ENCODE data around the gene SVOP. TPM values are rescaled to one million over a fixed set of nuclear protein-coding genes. Genes with fewer than 3 reads are reported as not detected.

SVOP gene
- total and polyA plus RNA-seq, 2 experiments from 2014 or later: not detected

GRCh38 chr12:109016978-109017377 lies 3.9 kb downstream of the SVOP start:
- Histone ChIP-seq H3K4me1 (ENCODE audit: insufficient read depth) (no peaks in the 10 kb centered on the region), H3K36me3 (ENCODE audit: low read depth) (no peaks in the 10 kb centered on the region), H3K9ac (no peak overlapping the region), H3F3A (ENCODE audit: insufficient read depth) (no peaks in the 10 kb centered on the region), H3K27ac (no peak overlapping the region), H4K20me1 (ENCODE audit: insufficient read depth) (no peaks in the 10 kb centered on the region), H3K4me3 (no peak overlapping the region), H3K79me2 (ENCODE audit: insufficient read depth) (no peaks in the 10 kb centered on the region), H3K9me3 (ENCODE audit: low read depth) (no peaks in the 10 kb centered on the region), H3K27me3 (replicated peaks; ENCODE audit: insufficient read depth) (no peaks in the 10 kb centered on the region), H3K9me2 (ENCODE audit: insufficient read depth) (no peaks in the 10 kb centered on the region), H3K4me2 (ENCODE audit: unreplicated experiment) (no peak overlapping the region), H2AFZ (no peak overlapping the region)
- WGBS, 2 experiments (ENCODE audit: low coverage in 1 of 2, low lambda C conversion rate in 2 of 2, missing lambda C conversion rate in 2 of 2): 54 to 61% methylated on average over 6 of the region's 6 CpGs
- in situ Hi-C loops (cut with MboI): no loop called here
- DNase-seq: no peak
- TF ChIP-seq EZH2phosphoT487 (IDR thresholded peaks at IDR 0.05; ENCODE audit: insufficient read depth, low read depth) (no peak), EZH2 (IDR thresholded peaks at IDR 0.05; ENCODE audit: insufficient read depth, poor library complexity, severe bottlenecking) (no peak)

DNA sequence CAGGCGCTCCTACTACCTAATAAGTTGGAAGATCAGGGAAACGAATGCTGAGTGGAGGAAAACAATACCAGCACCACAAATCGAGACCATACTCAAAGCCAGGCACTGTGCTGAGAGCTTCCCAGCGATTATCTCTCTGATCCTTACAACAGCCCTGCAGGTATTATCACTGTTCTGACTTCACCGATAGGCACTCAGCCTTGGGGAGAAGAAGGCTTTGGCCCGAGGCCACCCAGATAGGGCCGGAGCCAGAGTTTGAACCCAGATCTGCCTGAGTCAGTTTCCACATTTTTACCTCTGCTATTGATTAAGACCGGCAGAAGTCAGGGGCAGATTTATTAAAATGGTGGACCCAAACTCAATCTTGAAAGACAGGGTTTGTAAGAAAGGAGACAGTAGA lies 4.9 kb downstream of the SVOP start:
- Histone ChIP-seq H3K4me2 (ENCODE audit: unreplicated experiment) (no peak overlapping the region), H3K4me1 (ENCODE audit: insufficient read depth) (no peaks in the 10 kb centered on the region), H3F3A (ENCODE audit: insufficient read depth) (no peaks in the 10 kb centered on the region), H4K20me1 (ENCODE audit: insufficient read depth) (no peaks in the 10 kb centered on the region), H3K36me3 (ENCODE audit: low read depth) (no peaks in the 10 kb centered on the region), H3K27ac (no peak overlapping the region), H3K4me3 (no peak overlapping the region), H2AFZ (no peak overlapping the region), H3K27me3 (replicated peaks; ENCODE audit: insufficient read depth) (no peaks in the 10 kb centered on the region), H3K9ac (no peak overlapping the region), H3K9me3 (ENCODE audit: low read depth) (no peaks in the 10 kb centered on the region), H3K79me2 (ENCODE audit: insufficient read depth) (no peaks in the 10 kb centered on the region), H3K9me2 (ENCODE audit: insufficient read depth) (no peaks in the 10 kb centered on the region)
- 29 to 36% methylated on average over 8 of the region's 8 CpGs for WGBS, 2 experiments (ENCODE audit: low coverage in 1 of 2, low lambda C conversion rate in 2 of 2, missing lambda C conversion rate in 2 of 2)
- no peak for DNase-seq
- in situ Hi-C loops (cut with MboI): no loop called here
- TF ChIP-seq EZH2phosphoT487 (IDR thresholded peaks at IDR 0.05; ENCODE audit: insufficient read depth, low read depth) (no peak), EZH2 (IDR thresholded peaks at IDR 0.05; ENCODE audit: insufficient read depth, poor library complexity, severe bottlenecking) (no peak)

DNA sequence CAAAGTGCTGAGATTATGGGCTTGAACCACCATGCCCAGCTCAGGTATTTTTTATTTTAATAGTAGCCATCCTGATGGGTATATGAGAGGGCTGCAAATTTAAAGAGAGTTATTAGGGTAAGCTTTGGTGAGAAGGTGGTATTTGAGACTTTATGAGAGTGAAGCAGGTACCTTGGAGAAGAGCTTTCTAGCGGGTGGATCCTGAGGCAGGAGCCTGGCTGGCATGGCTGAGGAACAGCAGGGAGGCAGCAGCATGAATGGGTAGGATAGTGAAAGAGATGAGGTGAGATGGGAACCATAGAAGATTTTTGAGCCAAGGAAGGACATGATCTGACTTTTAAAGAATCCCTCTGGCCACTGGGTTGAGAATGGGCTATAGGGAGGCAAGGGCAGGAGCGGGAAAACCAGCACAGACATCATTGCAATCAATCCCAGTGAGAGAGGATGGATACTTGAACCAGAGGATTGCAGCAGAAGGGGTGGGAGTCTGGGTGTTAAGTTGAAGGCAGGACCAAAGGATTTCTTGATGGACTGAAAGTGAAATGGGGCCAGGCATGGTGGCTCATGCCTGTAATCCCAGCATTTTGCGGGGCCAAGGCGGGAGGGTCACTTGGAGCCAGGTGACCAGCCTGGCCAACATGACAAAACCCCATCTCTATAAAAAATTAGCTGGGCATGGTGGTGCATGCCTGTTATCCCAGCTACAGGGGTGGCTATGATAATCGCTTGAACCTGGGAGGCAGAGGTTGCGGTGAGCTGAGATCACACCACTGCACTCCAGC lies 5.7 kb downstream of the SVOP start:
- Histone ChIP-seq H3K9me3 (ENCODE audit: low read depth) (no peaks in the 10 kb centered on the region), H3K4me3 (no peak overlapping the region), H3K79me2 (ENCODE audit: insufficient read depth) (no peaks in the 10 kb centered on the region), H3K27me3 (replicated peaks; ENCODE audit: insufficient read depth) (no peaks in the 10 kb centered on the region), H3K4me2 (ENCODE audit: unreplicated experiment) (no peak overlapping the region), H4K20me1 (ENCODE audit: insufficient read depth) (no peaks in the 10 kb centered on the region), H3K9me2 (ENCODE audit: insufficient read depth) (no peaks in the 10 kb centered on the region), H3K9ac (no peak overlapping the region), H3K4me1 (ENCODE audit: insufficient read depth) (no peaks in the 10 kb centered on the region), H3K36me3 (ENCODE audit: low read depth) (no peaks in the 10 kb centered on the region), H2AFZ (no peak overlapping the region), H3F3A (ENCODE audit: insufficient read depth) (no peaks in the 10 kb centered on the region), H3K27ac (no peak overlapping the region)
- DNase-seq: no peak
- in situ Hi-C loops (cut with MboI): no loop called here
- TF ChIP-seq EZH2phosphoT487 (IDR thresholded peaks at IDR 0.05; ENCODE audit: insufficient read depth, low read depth): no peak
- no peak for TF ChIP-seq EZH2 (IDR thresholded peaks at IDR 0.05; ENCODE audit: insufficient read depth, poor library complexity, severe bottlenecking)
- 60 to 65% methylated on average over 6 of the region's 6 CpGs for WGBS, 2 experiments (ENCODE audit: low coverage in 1 of 2, low lambda C conversion rate in 2 of 2, missing lambda C conversion rate in 2 of 2)

DNA sequence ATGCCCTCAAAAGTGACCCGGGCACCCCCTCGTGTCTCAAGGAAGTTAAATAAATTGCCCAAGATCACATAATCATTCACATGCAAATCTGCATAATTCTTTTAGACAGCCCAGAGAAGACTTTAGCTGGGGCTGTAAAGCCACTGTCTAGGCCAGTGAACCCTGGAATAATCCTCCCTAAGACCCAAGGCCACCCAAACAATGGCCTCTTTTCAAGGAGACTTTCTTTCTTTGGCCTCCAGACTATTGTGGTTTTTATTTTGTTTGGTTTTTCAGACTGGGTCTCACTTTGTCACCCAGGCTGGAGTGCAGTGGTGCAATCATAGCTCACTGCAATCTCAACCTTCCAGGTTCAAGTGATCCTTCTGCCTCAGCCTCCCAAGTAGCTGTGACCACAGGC lies 10.6 kb downstream of the SVOP start:
- H3K9me3 ChIP-seq (ENCODE audit: low read depth): no peaks in the 10 kb centered on the region
- TF ChIP-seq EZH2 (IDR thresholded peaks at IDR 0.05; ENCODE audit: insufficient read depth, poor library complexity, severe bottlenecking): no peak
- no peak for TF ChIP-seq EZH2phosphoT487 (IDR thresholded peaks at IDR 0.05; ENCODE audit: insufficient read depth, low read depth)
- no peak overlapping the region for H3K4me3 ChIP-seq
- H4K20me1 ChIP-seq (ENCODE audit: insufficient read depth): no peaks in the 10 kb centered on the region
- H3K27me3 ChIP-seq (replicated peaks; ENCODE audit: insufficient read depth): no peaks in the 10 kb centered on the region
- 4 to 5% methylated on average over 2 of the region's 2 CpGs for whole genome bisulfite sequencing, 2 experiments (ENCODE audit: low coverage in 1 of 2, low lambda C conversion rate in 2 of 2, missing lambda C conversion rate in 2 of 2)
- no peaks in the 10 kb centered on the region for H3K9me2 ChIP-seq (ENCODE audit: insufficient read depth)
- no peak for DNase-seq
- H3K27ac ChIP-seq: no peak overlapping the region
- H3K4me1 ChIP-seq (ENCODE audit: insufficient read depth): no peaks in the 10 kb centered on the region
- no peaks in the 10 kb centered on the region for H3K79me2 ChIP-seq (ENCODE audit: insufficient read depth)
- no peaks in the 10 kb centered on the region for H3F3A ChIP-seq (ENCODE audit: insufficient read depth)
- no peak overlapping the region for H2AFZ ChIP-seq
- H3K4me2 ChIP-seq (ENCODE audit: unreplicated experiment): no peak overlapping the region
- H3K9ac ChIP-seq: no peak overlapping the region
- no peaks in the 10 kb centered on the region for H3K36me3 ChIP-seq (ENCODE audit: low read depth)
- in situ Hi-C loops (cut with MboI): no loop called here
